D721Med (cell line): ENCODE data around the gene FRG2C.
"Not testable (repeated sequence)": the region's sequence is repeated elsewhere in the genome, so short reads cannot be mapped to it uniquely, and the experiment has no call there.

Experiments
- DNase-seq: peaks from one replicate; pipeline ENCODE4 v3.0.0; 2011; ENCODE audit warnings: low spot score; ENCODE audit not compliant: insufficient read length
- FAIRE-seq: peaks from 2 replicates; lab custom pipeline; 2011; peaks lifted over from hg19 to GRCh38; lab: Jason Lieb, UNC
- TF ChIP-seq, protein P1 (sequence below): IDR thresholded peaks from 2 replicates; pipeline ENCODE4 v1.5.1; 2012; ENCODE audit warnings: mild to moderate bottlenecking, control low read depth; ENCODE audit not compliant: insufficient read depth; ENCODE audit errors: missing control alignments

The FRG2C gene

DNA sequence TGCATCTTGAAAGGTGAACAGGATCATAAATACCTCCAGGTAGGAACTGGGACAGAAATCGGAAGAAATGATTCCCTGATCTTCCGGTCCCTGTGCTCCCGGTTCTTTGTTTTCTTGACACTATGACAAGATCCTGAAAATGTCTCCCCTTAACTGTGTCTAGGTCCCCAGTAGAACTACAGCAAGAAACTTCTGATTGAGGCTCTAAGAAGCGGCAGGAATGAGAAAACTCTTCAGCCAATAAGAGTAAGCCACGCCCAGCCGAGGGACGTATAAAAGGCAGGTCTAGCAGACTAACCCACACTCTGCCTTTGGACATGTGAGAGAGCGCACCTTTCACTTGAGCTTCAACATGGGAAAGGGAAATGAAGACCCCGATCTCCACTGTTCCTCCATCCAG lies at the start of gene FRG2C:
Gene FRG2C (plus strand): TSS at position 301 of the 400 bp plus-strand sequence. CDS start 52 bp downstream, at position 353.
- not testable (repeated sequence) for FAIRE-seq, DNase-seq

DNA sequence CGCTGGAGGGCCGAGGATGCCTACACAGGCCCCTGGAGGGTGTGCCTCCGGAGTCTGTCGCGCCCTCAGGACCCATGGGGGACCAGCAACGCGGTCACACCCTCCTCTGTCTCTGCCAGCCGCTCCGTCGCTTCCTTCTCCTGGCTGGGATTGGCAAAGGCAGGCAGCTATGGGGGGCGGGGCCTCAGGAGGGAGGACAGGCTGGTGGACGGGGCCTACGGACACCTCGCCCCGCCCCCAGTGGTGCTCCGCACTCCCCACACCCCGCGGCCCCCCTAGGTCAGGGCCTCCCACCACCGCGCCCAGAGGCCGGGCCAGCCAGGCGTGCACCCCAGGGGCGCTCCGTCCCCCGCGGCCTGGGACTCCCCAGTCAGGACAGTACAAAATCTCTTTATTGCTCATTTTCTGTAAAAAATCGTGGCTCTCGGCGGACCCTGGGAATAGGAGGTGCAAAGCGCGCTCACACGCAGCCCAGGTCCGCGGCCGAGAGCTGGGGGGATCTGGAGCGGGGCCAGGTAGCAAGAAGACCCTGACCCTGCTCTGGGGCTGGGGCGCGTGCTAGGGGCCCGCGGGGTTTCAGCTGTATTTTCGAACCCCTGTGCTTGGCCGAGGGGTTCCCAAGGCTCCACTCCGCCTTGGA lies 45.3 kb upstream of the FRG2C start:
- not testable (repeated sequence) for DNase-seq, FAIRE-seq

DNA sequence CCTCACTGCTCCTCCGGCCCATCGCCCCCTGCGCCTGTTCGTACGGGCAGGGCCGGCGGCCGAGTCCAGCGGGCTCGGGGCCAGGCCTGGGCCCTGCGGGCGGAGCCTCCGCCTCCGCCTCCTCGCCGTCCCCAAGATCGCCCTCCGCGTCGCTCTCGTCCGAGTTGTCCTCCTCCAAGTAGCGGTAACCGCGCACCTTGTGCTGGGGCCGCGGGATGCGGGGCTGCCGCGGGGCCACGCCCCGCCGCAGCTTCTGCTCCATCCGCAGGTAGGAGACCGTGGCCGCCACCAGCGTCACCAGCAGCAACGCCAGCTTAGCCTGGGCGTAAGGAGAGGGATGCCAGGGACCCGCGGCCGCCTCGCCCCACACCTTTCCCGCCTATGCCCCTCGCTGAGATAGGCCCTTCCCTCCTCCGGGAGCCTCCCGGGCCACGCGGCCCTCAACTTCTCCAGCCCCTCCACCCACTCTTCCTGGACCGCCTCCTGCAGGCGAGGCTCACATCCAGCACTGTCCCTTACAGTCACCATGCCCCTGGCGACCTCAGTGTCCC lies 44.6 kb upstream of the FRG2C start:
- not testable (repeated sequence) for DNase-seq, FAIRE-seq

DNA sequence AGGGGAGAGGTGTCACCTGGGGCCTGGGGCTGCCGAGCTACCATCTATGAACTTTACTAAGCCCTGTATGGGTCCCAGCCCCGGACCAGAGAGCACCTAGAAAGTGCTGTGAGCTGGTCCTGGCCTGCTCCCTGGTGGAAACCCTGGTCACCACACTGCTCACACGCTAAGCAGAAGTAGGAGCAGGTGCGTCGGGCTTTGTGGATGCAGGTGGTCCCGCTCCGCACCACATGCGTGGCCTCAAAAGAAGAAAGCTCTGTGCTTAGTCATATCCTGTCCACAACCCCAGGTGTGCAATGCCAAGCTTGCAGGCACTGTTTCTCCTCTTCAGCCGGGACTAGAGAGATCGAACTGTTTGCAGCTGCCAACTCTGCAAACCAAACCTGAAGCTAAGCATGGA lies 42.4 kb upstream of the FRG2C start:
- not testable (repeated sequence) for FAIRE-seq, DNase-seq

DNA sequence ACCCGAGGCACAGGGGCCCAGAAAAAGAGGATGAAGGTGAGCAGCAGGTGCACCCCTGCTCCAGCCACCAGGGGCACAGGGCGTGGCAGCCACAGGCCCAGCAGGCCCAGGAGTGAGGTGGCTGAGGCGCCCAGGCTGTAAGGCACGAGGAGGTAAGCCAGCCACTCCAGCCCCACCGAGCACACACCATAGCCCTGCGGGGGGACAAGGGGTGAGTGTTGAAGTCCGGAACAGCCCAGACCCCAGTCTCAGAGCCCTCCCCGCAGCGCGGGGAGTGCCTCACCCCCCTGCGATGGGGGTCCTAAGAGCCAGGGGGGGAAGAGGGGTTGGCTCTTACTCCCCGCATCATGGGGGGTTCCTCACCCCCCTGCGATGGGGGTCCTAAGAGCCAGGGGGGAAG lies 40.5 kb upstream of the FRG2C start:
- FAIRE-seq, DNase-seq: not testable (repeated sequence)

DNA sequence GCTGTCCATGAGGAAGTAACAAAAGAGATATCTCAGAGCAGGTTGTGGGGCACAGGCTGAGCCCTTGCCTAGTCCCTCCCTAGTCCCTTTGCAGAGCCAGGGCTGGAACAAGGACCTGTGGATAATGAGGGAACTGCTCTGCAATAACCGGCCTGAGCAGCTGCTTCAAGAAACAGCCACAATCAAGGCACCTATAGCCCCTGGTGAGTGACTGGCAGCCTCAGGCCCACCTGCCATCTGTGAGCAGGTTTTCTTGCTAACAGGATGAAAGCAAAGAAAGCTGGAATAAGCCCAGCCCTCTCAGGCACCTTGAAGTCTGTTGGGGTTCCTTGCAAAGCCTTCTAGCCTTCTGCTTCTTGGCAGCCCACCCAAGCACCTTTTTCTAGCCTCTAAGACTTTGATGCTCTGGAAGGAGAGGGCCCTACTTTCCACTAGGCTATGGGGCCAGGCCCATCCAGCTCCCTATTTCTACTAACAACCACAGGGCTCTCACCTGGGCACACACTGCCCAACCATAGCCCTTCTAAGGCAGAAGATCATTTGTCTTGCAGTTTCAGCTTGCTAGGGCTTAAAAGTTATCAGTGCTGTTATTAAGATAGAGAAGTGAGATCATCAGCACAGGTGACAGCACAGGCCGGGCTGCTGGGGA lies 33.1 kb upstream of the FRG2C start:
- not testable (repeated sequence) for FAIRE-seq

DNA sequence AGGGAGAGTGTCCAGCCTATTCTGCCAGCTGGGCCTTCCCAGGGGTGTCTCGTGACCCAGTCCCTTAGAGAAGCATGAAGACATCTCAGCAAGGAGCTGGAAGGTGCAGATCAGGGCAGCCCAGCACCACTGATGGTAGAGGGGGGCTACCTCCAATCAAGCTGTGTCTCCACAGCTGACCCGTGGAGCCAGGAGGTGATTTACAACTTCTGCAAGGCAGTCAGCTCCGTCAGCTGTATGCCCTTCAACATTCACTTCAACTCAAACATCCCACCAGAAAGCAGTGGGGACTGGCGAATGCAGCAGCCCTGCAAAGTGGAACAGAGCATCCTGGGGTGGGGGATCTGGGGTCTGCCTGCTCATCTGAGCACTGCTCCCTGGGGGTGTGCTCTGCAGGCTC lies 32.6 kb upstream of the FRG2C start:
- TF ChIP-seq, protein P1, sequence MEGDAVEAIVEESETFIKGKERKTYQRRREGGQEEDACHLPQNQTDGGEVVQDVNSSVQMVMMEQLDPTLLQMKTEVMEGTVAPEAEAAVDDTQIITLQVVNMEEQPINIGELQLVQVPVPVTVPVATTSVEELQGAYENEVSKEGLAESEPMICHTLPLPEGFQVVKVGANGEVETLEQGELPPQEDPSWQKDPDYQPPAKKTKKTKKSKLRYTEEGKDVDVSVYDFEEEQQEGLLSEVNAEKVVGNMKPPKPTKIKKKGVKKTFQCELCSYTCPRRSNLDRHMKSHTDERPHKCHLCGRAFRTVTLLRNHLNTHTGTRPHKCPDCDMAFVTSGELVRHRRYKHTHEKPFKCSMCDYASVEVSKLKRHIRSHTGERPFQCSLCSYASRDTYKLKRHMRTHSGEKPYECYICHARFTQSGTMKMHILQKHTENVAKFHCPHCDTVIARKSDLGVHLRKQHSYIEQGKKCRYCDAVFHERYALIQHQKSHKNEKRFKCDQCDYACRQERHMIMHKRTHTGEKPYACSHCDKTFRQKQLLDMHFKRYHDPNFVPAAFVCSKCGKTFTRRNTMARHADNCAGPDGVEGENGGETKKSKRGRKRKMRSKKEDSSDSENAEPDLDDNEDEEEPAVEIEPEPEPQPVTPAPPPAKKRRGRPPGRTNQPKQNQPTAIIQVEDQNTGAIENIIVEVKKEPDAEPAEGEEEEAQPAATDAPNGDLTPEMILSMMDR: no peak
- DNase-seq (no peak), FAIRE-seq (no peak)

More for the DNA sequence above, 33.1 kb upstream of the FRG2C start:
- not testable (repeated sequence) for DNase-seq

DNA sequence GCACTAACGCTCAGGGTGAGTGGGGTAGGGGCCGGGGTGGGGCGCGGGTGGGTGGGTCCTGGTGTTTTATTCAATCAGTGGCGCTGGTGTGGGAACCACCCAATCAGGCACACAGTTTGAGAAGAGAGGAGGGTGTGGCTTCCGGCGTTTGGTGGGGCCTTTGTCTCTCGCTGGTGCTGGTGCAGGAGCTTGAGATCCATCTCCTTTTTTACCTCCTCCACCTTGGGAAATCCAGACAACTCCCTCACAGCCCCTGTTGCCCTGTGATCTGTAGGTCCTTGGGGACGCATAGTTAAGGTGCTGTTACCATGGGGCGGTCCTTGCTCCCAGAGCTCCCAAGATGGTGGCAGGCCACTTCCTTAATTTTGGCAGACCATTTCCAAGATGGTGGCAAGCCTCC lies 25.2 kb upstream of the FRG2C start:
- FAIRE-seq, DNase-seq: not testable (repeated sequence)

DNA sequence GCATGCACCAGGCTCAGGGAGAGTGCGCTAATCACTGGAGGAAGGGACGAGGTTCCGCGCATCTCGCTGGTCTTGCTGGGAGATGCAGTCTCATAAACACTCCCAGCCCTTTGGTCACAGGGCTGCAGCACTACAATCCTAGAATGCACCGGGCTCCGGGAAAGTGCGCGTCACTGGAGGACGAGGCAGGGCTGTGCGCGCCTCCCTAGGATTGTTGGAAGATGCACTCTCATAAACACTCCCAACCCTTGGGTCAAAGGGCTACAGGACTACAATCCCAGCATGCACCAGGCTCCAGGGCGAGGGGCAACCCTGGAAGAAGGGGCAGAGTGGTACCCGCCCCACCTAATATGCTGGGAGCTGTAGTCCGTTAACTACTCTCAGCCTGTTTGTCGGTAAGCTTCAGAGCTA lies 23.0 kb upstream of the FRG2C start:
- not testable (repeated sequence) for FAIRE-seq, DNase-seq

DNA sequence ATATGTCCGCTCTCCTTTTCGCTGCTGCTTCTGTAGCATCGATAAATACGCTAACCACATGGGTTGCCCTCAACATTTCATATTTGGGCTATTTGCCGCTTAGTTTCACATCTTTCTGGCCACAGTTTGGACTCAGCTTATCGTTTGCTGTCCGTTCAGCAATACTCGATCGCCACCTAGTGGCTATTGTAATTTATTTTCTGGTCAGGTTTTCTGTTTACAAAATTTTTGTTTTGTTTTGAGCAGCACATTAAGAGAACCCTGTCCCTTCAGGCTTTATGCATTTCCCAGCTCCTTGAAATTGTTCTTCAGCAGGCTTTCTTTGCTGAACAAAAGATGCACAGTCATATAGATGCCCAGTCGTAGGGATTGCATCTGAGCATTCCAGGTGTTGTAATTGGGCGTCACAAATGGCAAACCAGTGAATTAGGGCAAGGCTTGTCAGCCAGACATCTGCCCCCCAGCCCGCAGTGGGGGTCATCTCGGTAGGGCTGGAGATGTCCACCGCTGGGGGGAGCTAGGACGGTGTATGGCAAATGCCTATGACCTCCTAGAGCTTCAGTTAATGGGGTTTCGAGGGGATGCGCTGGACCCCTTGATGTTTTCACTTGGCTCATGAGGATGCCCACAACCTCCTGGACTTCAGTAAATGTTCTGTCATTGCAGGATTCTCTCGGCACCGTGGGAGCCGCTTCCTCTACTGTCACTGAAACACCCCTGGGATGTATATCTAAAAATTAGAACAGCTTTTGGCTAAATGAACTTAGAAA lies 20.9 kb upstream of the FRG2C start:
- TF ChIP-seq, protein P1: peak; percentile 43

DNA sequence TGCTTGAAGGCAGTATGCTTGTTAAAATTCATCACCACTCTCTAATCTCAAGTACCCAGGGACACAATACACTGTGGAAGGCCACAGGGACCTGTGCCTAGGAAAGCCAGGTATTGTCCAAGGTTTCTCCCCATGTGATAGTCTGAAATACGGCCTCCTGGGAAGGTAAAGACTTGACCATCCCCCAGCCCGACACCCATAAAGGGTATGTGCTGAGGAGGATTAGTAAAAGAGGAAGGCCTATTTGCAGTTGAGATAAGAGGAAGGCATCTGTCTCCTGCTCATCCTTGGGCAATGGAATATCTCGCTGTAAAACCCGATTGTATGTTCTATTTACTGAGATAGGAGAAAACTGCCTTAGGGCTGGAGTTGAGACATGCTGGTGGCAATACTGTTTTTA lies 18.6 kb upstream of the FRG2C start:
- not testable (repeated sequence) for DNase-seq, FAIRE-seq

More for the DNA sequence above, 20.9 kb upstream of the FRG2C start:
- not testable (repeated sequence) for FAIRE-seq, DNase-seq

DNA sequence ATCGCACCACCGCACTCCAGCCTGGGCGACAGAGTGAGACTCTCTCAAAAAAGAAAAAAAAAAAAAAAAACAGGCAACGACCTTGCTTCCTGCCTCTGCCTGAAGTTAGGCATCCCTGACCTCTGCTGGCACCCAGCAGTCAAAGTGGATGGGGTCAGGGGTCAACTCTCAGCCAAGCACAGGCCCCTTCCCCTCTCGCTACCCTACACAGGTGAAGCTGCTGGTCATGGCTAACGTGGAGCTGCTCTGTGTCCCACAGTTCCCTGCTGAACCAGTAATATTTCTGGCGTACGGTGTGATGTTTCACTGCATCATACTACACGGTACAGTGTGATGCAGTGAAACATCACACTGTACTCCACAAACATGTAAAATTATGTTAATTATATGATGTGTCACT lies 13.9 kb upstream of the FRG2C start:
- DNase-seq (no peak), FAIRE-seq (no peak)
- TF ChIP-seq, protein P1: no peak

DNA sequence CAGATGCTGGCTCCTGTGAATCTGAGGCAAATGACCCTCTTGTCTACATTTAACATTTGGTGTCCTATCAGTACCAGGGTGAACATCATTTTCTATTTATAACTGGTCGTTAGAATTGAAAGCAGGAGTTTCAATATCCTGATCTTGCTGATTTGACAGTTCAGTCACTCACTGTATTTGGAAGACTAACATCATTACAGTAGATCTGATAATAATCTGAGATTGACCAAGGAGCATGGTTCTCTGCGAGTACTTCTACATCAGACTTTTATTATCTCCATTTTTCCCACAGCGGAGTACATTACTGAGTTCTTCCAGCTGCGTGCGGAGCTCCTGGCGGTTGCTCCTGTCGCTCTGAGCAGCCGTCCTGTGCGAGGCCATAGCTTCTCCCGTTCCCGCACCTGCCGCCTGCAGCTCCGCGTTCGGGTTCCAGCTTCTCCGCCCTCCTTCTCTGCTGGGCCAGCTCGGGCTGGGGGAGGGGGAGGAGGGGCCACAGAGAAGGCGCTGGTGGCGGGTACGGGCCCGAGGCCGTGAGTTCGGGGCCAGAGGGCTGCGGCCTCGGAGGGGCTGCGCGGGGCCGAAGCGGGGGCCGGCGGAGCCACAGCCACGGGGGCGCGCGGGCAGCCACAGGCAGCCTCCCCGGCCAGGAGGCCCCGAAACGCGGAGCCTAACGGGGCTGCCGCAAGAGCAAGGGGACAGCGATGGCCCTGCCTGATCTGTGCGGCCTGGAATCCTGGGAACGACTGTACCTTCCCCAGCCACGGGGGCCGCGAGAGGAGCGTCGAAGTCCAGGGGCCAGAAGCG lies 8.8 kb upstream of the FRG2C start:
- DNase-seq, FAIRE-seq: not testable (repeated sequence)

DNA sequence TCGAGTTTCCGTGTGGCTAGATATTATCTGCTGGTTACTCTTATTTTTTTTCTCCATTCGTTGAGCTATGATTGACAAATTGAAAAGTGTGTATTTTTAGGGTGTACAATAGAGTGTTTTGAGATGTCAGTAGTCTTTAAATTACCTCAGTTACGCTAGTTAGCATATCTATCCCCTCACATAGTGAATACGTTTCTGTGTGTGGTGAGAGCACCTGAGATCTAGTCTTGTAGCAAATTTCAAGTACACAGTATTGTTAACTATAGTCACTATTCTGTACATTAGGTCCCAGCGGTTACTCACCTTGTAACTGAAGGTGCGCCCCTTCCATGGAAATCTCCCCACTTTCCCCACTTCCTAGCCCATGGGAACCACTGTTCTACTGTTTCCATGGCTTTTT lies 8.2 kb upstream of the FRG2C start:
- not testable (repeated sequence) for DNase-seq, FAIRE-seq
